GM12878 (cell line): ENCODE data around the gene CYBC1. TPM values are rescaled to one million over a fixed set of nuclear protein-coding genes. Genes with fewer than 3 reads are reported as not detected.

Experiments
- BCL11A ChIP-seq: IDR thresholded peaks from 2 replicates; pipeline ENCODE4 v1.6.1; 2011; ENCODE audit warnings: low read depth, low read length
- GABPA ChIP-seq: IDR thresholded peaks from 2 replicates; pipeline ENCODE4 v1.6.1; 2014; ENCODE audit warnings: antibody characterized with exemption, low read depth, mild to moderate bottlenecking, inconsistent platforms
- HCFC1 ChIP-seq: fragments of 150-350 bp; IDR thresholded peaks from 2 replicates; pipeline ENCODE4 v1.6.1; 2014; ENCODE audit warnings: low read length
- KDM1A ChIP-seq: fragments of 200-600 bp; sonication (generic); IDR thresholded peaks from 2 replicates; pipeline ENCODE4 v1.6.1; 2016; ENCODE audit warnings: borderline replicate concordance
- NR2F1 ChIP-seq: fragments of 450-650 bp; conservative IDR thresholded peaks from 2 replicates; pipeline ENCODE4 v1.6.1; 2017; ENCODE audit warnings: mild to moderate bottlenecking
- POLR2AphosphoS5 ChIP-seq: IDR thresholded peaks from 2 replicates; pipeline ENCODE4 v1.6.1; 2011; ENCODE audit warnings: mild to moderate bottlenecking, low read length, inconsistent platforms
- POU2F2 ChIP-seq: IDR thresholded peaks from 3 replicates; pipeline ENCODE4 v1.6.1; 2011; ENCODE audit warnings: low read depth, mild to moderate bottlenecking, low read length, borderline replicate concordance
- RFX5 ChIP-seq: IDR thresholded peaks from 2 replicates; pipeline ENCODE4 v1.6.1; 2011; ENCODE audit warnings: low read depth, low read length, improper control_type of control experiment
- RUNX3 ChIP-seq: IDR thresholded peaks from 2 replicates; pipeline ENCODE4 v1.6.1; 2012; ENCODE audit warnings: low read length, inconsistent platforms
- SUZ12 ChIP-seq: fragments of 200-600 bp; sonication (generic); IDR thresholded peaks from one replicate; pipeline ENCODE4 v1.6.1; 2018; ENCODE audit warnings: antibody characterized with exemption, mild to moderate bottlenecking; ENCODE audit not compliant: unreplicated experiment
- TAF1 ChIP-seq: IDR thresholded peaks from 2 replicates; pipeline ENCODE4 v1.6.1; 2011; ENCODE audit warnings: mild to moderate bottlenecking, low read depth, low read length, borderline replicate concordance
- TCF3 ChIP-seq: IDR thresholded peaks from 2 replicates; pipeline ENCODE4 v1.6.1; 2012; ENCODE audit warnings: low read depth, mild to moderate bottlenecking, low read length, borderline replicate concordance; ENCODE audit not compliant: insufficient read depth
- WRNIP1 ChIP-seq: IDR thresholded peaks from 2 replicates; pipeline ENCODE4 v1.6.1; 2011; ENCODE audit warnings: low read depth, low read length, improper control_type of control experiment, borderline replicate concordance
- YBX1 ChIP-seq: fragments of 450-650 bp; IDR thresholded peaks from 2 replicates; pipeline ENCODE4 v1.6.1; 2016; ENCODE audit warnings: antibody characterized with exemption
- polyA plus RNA-seq, 11 experiments: library from polyadenylated mRNA; depleted of rRNA in 4 of 11; unstranded in 6 of 11; stranded (reverse) in 5 of 11; fragments of >200 nt; fragmentation: Nextera tagmentation in 4 of 11; fragmentation: Illumina TruSeq in 1 of 11; extraction: Ambion mirVana in 4 of 11; extraction: Trizol in 1 of 11; gene quantifications; 1 replicate in 1 of 11; 2 replicates in 10 of 11; pipeline versions ENCODE4 v1.2.1 to v1.2.3, GENCODE V29; 2011 to 2016; ENCODE audit warnings: inconsistent platforms in 2 of 11, missing spikeins in 2 of 11, low read depth in 1 of 11
- total RNA-seq, 4 experiments: library from RNA; depleted of rRNA in 3 of 4; stranded (reverse); fragments of >200 nt in 3 of 4; fragmentation: Illumina TruSeq in 1 of 4; extraction: Trizol in 1 of 4; gene quantifications; 2 replicates each; pipeline versions ENCODE4 v1.2.1 to v1.2.3, GENCODE V29; 2013 to 2021
- TF ChIP-seq, protein P1 (sequence below): IDR thresholded peaks from 2 replicates; pipeline ENCODE4 v1.6.1; 2012; ENCODE audit warnings: low read depth, low read length, improper control_type of control experiment
- TF ChIP-seq, protein P2 (sequence below): fragments of 450-650 bp; formaldehyde crosslinking; IDR thresholded peaks from 2 replicates; pipeline ENCODE4 v1.5.0; 2022; ENCODE audit warnings: mild to moderate bottlenecking, missing genetic modification characterization
- TF ChIP-seq, protein P3 (sequence below): fragments of 450-650 bp; IDR thresholded peaks from 2 replicates; pipeline ENCODE4 v1.6.1; 2016; ENCODE audit warnings: mild to moderate bottlenecking
- TF ChIP-seq, protein P4 (sequence below): IDR thresholded peaks from 2 replicates; pipeline ENCODE4 v1.6.1; 2012; ENCODE audit warnings: low read depth, low read length, improper control_type of control experiment
- TF ChIP-seq, protein P5 (sequence below): IDR thresholded peaks from 2 replicates; pipeline ENCODE4 v1.6.1; 2012; ENCODE audit warnings: mild to moderate bottlenecking, low read depth, low read length
- TF ChIP-seq, protein P6 (sequence below): IDR thresholded peaks from 2 replicates; pipeline ENCODE4 v1.6.1; 2011; ENCODE audit warnings: low read depth, mild to moderate bottlenecking, low read length, moderate library complexity, borderline replicate concordance; ENCODE audit errors: extremely low read depth

CYBC1 gene
- total and polyA plus RNA-seq, 10 of the 15 experiments (the other 5 are each of a cell fraction or from before 2014, with no cell fraction given): 4.2 to 162 (median 133) TPM

DNA sequence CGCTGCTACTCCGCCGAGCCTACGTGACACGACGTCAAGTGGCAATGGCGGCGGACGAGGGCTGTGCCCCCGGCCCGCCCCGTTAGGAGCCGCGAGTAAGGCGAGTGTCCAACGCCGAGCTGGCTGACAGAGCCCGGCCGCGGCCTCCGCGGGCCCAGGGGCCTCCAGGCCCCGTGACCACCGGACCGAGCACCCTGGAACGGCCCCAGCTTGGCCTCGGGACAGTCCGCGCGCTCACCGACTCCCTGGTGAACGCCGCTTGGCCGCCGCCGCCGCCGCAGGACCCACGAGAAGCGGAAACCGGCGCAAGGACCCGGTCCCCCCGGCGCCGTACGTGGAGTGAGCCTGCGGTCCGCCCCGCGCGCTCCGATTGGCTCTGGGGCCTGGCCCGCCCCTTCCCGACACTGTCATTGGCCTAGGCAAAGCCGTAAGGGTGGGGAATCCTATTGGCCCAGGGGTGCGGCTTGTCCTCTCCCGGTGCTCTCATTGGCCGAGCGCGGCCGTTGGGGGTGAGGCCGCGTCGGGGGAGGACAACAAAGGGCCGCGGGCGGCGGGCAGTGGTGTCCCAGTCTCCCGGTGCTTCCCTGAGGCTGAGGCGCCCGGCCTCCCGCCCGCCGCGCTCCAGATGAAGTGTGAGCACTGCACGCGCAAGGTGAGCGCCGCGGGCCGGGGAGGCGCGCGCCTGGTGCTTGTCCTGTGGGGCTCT, 7.8 kb upstream of the CYBC1 start, which contains the start of gene NARF (continued):
- TF ChIP-seq POU2F2: peak; percentile 28
- TF ChIP-seq KDM1A: no peak
- peak; percentile 79 for TF ChIP-seq RFX5
- TF ChIP-seq, protein P1, sequence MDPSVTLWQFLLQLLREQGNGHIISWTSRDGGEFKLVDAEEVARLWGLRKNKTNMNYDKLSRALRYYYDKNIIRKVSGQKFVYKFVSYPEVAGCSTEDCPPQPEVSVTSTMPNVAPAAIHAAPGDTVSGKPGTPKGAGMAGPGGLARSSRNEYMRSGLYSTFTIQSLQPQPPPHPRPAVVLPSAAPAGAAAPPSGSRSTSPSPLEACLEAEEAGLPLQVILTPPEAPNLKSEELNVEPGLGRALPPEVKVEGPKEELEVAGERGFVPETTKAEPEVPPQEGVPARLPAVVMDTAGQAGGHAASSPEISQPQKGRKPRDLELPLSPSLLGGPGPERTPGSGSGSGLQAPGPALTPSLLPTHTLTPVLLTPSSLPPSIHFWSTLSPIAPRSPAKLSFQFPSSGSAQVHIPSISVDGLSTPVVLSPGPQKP: no peak
- TF ChIP-seq, protein P2, sequence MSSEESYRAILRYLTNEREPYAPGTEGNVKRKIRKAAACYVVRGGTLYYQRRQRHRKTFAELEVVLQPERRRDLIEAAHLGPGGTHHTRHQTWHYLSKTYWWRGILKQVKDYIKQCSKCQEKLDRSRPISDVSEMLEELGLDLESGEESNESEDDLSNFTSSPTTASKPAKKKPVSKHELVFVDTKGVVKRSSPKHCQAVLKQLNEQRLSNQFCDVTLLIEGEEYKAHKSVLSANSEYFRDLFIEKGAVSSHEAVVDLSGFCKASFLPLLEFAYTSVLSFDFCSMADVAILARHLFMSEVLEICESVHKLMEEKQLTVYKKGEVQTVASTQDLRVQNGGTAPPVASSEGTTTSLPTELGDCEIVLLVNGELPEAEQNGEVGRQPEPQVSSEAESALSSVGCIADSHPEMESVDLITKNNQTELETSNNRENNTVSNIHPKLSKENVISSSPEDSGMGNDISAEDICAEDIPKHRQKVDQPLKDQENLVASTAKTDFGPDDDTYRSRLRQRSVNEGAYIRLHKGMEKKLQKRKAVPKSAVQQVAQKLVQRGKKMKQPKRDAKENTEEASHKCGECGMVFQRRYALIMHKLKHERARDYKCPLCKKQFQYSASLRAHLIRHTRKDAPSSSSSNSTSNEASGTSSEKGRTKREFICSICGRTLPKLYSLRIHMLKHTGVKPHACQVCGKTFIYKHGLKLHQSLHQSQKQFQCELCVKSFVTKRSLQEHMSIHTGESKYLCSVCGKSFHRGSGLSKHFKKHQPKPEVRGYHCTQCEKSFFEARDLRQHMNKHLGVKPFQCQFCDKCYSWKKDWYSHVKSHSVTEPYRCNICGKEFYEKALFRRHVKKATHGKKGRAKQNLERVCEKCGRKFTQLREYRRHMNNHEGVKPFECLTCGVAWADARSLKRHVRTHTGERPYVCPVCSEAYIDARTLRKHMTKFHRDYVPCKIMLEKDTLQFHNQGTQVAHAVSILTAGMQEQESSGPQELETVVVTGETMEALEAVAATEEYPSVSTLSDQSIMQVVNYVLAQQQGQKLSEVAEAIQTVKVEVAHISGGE (CRISPR knock-in tag): no peak
- TF ChIP-seq, protein P3, sequence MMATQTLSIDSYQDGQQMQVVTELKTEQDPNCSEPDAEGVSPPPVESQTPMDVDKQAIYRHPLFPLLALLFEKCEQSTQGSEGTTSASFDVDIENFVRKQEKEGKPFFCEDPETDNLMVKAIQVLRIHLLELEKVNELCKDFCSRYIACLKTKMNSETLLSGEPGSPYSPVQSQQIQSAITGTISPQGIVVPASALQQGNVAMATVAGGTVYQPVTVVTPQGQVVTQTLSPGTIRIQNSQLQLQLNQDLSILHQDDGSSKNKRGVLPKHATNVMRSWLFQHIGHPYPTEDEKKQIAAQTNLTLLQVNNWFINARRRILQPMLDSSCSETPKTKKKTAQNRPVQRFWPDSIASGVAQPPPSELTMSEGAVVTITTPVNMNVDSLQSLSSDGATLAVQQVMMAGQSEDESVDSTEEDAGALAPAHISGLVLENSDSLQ: no peak
- TF ChIP-seq, protein P4, sequence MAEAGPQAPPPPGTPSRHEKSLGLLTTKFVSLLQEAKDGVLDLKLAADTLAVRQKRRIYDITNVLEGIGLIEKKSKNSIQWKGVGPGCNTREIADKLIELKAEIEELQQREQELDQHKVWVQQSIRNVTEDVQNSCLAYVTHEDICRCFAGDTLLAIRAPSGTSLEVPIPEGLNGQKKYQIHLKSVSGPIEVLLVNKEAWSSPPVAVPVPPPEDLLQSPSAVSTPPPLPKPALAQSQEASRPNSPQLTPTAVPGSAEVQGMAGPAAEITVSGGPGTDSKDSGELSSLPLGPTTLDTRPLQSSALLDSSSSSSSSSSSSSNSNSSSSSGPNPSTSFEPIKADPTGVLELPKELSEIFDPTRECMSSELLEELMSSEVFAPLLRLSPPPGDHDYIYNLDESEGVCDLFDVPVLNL: peak; percentile 55; the same call in 1 of the 2 replicates
- TF ChIP-seq, protein P5, sequence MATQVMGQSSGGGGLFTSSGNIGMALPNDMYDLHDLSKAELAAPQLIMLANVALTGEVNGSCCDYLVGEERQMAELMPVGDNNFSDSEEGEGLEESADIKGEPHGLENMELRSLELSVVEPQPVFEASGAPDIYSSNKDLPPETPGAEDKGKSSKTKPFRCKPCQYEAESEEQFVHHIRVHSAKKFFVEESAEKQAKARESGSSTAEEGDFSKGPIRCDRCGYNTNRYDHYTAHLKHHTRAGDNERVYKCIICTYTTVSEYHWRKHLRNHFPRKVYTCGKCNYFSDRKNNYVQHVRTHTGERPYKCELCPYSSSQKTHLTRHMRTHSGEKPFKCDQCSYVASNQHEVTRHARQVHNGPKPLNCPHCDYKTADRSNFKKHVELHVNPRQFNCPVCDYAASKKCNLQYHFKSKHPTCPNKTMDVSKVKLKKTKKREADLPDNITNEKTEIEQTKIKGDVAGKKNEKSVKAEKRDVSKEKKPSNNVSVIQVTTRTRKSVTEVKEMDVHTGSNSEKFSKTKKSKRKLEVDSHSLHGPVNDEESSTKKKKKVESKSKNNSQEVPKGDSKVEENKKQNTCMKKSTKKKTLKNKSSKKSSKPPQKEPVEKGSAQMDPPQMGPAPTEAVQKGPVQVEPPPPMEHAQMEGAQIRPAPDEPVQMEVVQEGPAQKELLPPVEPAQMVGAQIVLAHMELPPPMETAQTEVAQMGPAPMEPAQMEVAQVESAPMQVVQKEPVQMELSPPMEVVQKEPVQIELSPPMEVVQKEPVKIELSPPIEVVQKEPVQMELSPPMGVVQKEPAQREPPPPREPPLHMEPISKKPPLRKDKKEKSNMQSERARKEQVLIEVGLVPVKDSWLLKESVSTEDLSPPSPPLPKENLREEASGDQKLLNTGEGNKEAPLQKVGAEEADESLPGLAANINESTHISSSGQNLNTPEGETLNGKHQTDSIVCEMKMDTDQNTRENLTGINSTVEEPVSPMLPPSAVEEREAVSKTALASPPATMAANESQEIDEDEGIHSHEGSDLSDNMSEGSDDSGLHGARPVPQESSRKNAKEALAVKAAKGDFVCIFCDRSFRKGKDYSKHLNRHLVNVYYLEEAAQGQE: no peak
- TF ChIP-seq POLR2AphosphoS5: peak; percentile 93
- TF ChIP-seq TAF1: peak; percentile 92
- TF ChIP-seq WRNIP1: no peak
- no peak for TF ChIP-seq YBX1
- TF ChIP-seq BCL11A: no peak
- 0 out of 2 replicates have a peak, but pooled peaks have one; percentile 35 for TF ChIP-seq TCF3
- no peak for TF ChIP-seq GABPA
- peak; percentile 52; the same call in 1 of the 2 replicates for TF ChIP-seq RUNX3
- TF ChIP-seq HCFC1: no peak
- TF ChIP-seq NR2F1: peak; percentile 68
- TF ChIP-seq SUZ12: no peak
- TF ChIP-seq, protein P6, sequence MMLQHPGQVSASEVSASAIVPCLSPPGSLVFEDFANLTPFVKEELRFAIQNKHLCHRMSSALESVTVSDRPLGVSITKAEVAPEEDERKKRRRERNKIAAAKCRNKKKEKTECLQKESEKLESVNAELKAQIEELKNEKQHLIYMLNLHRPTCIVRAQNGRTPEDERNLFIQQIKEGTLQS: no peak
